HG03378 (cell line): ENCODE data around the gene VPS51.
"Not testable (repeated sequence)": the region's sequence is repeated elsewhere in the genome, so short reads cannot be mapped to it uniquely, and the experiment has no call there.

Experiments
- ATAC-seq: cut with Tn5 transposase; IDR thresholded peaks from one replicate; pipeline ENCODE4 v1.9.1; 2021; ENCODE audit warnings: mild to moderate bottlenecking, moderate library complexity; ENCODE audit not compliant: unreplicated experiment

Gene VPS51

DNA sequence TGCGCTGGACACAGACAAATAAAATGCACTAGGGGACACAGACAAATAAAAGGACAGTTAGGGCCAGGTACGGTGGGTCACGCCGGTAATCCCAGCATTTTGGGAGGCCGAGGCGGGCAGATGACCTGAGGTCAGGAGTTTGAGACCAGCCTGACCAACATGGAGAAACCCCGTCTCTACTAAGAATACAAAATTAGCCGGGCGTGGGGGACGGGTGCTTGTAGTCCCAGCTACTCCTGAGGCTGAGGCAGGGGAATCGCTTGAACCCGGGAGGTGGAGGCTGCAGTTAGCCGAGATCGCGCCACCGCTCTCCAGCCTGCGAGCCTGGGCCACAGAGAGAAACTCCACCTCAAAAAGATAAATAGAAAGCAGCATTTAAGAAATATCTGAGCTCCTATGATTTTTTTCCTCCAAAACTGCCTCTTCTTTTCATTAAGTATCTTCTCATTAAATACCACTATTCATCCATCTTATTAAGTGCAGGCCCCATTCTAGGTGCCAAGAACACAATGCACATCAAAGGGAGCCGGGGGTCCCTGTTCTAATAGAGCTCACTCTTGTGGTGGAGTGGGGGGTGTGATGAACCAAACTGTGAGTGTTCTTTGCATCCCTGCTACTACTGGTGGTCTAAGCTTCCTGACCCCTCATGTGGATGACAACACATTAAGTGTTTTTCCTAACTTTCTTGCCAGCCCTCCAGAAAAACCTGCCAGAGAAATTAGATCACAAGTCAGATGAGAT is 22.3 kb downstream of the VPS51 start:
- ATAC-seq, result no peak

DNA sequence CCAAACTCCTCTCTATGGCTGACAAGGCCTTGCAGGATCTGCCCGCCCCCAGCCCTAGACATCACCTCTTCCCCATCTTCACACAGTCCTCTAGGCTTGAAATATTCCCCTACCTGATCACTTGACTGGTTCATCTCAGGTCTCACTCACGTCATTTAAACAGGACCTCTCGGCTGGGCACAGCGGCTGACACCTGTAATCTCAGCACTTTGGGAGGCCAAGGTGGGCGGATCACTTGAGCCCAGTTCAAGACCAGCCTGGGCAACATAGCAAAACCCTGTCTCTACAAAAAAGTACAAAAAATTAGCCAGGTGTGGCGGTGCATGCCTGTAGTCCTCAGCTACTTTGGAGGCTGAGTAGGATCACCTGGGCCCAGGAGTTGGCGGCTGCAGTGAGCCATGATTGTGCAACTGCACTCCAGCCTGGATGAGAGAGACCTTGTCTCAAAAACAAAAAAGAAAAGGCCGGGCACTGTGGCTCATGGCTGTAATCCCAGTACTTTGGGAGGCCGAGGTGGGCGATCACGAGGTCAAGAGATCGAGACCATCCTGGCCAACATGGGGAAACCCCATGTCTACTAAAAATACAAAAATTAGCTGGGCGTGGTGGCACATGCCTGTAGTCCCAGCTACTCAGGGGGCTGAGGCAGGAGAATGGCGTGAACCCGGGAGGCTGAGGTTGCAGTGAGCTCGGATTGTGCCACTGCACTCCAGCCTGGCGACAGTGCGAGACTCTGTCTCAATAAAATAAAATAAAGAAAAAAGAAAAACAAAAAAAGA is 23.1 kb downstream of the VPS51 start:
- ATAC-seq, result not testable (repeated sequence)

DNA sequence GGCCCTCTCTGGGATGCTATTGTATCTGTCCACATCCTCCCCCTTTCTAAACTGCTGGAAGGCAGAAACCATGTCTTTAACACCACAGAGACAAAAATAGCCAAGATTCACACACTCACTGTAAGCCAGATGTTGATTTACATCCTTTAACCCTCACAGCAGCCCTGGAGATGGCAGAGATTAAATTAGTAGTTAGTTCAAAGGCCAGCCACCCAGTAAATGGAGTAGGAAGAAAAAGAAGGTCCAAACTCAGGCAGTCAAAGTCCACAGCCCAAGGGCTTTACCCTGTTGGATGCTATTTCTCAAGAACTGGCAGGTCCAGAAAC is 23.6 kb downstream of the VPS51 start:
- ATAC-seq, result no peak

- ATAC-seq, result no peak
Observed at GRCh38 chr11:65120831-65121230, 24.8 kb downstream of the VPS51 start.

DNA sequence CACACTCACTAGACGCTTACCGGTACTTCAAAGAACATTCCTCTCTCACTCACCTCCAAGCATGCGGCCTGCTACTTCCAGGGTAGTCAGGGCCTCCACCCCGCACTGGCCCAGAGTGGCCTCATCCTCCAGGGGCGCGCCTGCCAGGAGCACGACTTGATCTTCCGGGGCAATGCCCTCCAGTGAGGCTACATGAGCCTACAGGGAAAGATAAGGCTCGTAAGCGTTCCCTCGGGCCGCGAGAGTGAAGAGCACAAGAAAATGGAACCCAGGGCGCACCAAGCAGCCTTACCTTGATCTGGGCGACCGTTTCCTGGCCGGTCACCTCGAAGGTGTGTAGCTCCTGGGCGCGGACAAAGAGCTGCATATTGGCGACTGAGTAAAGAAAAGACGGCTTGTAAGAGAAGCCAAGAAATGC is 25.4 kb downstream of the VPS51 start:
- ATAC-seq, result no peak

- peak; percentile 58 for ATAC-seq
Observed at GRCh38 chr11:65121865-65122696, 26.1 kb downstream of the VPS51 start, which contains the start of the genes FAU and MRPL49. Gene FAU, minus strand, starts transcription at chr11:65122134. Its CDS starts 321 bp downstream, at chr11:65121813. Gene MRPL49, plus strand, starts transcription at chr11:65122321. Its CDS starts 26 bp downstream, at chr11:65122347.

DNA sequence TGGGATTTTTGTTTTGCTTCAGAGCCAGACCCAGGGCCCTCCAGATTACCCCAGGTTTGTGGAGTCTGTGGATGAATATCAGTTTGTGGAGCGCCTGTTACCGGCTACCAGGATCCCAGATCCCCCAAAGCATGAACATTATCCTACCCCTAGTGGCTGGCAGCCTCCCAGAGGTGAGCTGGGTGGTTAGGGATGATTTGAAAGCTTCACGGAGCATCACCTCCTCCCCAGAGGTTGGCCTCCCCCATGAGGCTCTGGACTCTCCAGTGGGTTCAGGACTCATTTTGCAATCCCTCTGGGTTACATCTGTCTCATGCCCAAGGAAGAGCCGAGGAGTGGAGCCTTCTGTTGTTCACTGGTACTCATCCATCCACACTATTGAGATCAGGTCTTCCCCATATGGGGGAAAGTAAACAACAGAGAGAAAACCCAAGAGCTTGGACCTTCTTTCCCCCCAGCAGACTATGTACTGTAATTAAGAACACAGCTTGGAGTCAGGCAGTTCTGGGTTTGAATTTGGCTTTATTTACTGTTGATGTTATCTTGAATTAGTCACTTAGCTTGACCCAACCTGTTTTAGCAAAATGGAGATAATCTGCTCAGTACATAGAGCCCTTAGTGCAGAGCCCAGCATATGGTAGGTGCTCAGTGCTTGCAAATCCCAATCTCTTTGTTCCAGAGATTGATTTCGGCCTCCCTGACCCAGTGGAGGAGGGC is 28.6 kb downstream of the VPS51 start:
- no peak for ATAC-seq

DNA sequence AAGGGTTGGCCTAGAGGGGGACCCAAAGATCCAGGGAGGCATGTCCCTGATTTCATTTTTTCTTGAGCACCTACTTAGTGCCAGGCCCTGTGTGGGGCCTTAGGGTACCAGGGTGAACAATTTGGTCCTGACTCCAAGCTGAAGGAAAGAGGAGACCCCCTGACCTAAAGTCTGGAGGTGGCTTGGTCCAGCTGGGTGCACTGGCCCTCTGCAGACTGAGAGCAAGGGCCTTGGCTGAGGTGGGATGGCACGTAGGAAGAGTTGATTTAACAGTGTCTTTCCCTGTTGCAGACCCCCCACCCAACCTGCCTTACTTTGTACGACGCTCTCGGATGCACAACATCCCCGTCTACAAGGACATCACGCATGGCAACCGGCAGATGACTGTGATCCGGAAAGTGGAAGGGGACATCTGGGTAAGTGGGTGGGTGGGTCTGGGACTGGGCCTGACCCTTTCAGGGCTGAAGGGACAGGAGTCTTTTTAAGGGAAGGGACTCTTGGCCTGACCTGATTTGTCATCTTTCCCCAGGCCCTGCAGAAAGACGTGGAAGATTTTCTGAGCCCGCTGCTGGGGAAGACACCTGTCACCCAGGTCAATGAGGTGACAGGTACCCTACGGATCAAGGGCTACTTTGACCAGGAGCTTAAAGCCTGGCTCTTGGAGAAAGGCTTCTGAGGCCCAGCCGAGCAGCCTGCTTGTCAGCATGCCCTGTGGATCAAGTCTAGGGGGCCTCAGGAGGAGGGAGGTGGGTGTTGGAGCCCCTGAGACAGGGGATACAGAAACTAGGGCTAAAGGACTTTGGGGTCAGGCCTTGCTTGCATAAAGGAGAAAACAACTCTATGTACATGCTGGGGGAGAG is 29.4 kb downstream of the VPS51 start:
- ATAC-seq, result no peak

GRCh38 chr11:65126624-65127274 is 30.7 kb downstream of the VPS51 start:
- no peak for ATAC-seq

DNA sequence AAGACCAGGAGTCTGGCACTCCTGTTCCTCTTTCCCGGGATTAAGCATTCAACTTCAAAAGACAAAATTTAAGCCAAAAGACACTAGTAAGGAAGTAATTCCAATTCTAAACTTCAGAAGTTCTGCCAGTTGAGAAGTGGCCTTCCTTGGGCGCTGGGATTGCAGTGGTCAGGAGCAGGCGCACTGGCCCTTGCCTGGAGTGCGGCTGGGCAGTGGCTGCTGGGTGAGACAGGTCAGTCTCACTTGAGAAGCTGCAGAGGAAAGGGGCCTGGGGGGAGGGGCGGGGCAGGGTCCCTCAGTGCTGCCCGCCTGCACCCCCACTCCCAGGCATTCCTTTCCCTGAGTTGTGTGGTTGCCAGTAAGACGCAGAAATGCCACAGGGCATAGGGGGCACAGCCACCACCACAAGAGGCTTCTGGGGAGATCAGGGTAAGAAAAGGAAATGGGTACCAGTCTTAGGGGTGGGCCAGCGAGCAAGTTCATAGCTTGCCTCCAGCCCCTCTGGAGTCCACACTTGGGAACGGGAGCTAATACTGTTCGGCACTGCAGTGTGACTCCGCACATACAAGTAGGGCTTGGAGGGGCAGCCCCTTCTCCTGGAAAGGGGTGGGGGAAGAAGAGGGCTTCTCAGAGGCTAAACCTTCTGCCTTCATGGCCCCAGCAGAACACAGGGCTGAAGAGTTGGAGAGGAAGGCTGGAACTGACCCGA is 31.6 kb downstream of the VPS51 start:
- ATAC-seq, result no peak

DNA sequence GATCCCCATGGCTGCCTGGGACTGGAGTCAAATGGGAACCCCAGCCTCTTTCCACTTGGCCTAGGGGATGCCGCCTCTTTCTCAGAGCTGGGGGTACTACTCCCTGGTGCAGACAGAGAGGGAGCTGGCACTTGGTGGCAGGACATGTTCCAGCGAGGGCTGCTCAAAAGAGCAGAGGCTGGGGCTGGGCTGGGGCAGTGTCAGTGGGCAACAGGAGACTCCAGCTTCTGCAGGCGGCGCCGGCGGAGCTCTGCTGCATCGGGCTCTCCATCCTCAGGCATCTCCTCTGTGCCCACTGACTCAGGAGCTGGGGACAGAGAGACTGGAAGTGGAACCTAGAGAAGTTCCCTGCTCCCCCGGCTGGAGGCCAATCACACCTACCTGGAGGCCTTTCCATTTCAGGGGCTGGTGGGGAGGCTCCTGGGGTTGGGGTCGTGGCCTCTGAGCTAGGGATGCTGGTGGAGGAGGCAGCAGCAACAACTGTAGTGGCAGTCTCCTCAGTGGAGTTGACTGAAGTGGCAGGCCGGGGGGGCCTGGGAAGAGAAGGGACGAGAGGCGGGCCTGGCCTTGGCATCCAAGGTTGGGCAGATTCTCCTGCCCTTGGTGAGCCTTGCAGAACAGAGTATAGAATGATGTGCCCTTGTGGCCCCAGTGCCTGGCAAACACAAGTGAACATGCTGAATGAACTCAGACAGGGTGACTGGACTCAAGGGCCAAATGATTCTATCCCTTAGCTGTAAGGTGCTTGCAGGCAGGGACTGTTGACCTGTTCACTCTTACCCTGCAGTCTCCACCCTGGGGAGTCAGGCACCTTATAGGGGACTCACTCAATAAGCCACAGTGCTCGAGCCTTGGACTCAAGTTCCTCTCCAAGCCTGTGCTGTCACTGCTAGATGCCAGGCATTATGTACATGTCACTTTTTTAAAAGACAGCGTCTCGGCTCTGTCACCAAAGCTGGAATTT is 32.5 kb downstream of the VPS51 start:
- no peak for ATAC-seq

DNA sequence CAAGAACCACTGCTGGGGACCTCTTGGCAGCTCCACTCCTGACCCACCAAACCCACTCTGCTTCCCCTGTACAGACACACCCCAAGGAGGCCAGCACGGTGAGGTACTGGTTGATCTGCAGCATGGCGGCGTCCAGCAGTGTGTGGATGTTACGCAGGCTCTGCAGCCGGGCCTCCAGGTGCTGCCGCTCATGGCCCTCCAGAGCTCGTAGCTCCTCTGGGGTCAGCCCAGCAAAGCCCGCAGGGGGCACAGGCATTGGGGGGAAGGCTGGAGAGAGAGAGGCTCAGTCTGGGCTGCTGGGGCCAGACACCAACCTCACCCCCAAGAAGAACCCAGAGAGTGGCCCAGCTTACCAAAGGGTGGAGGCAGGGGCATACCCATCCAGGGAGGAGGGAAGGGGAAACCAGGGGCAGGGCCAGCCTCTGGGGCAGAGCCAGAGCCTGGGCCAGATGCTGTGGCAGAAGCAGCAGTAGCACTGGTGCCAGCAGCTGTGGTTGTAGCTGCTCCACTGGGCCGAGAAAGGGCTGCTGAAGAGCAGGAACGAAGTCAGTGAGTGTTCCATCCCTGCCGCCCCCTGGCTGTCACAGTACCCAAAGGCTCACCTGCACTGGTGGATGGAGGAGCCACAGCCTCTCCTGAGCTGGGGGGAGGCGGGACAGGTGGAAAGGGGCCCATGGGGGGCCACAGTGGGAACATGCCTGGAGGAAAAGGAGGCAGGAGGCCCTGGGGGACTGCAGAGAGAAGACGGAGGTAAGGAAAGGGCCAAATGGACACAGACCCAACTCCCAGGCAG is 33.8 kb downstream of the VPS51 start:
- no peak for ATAC-seq

DNA sequence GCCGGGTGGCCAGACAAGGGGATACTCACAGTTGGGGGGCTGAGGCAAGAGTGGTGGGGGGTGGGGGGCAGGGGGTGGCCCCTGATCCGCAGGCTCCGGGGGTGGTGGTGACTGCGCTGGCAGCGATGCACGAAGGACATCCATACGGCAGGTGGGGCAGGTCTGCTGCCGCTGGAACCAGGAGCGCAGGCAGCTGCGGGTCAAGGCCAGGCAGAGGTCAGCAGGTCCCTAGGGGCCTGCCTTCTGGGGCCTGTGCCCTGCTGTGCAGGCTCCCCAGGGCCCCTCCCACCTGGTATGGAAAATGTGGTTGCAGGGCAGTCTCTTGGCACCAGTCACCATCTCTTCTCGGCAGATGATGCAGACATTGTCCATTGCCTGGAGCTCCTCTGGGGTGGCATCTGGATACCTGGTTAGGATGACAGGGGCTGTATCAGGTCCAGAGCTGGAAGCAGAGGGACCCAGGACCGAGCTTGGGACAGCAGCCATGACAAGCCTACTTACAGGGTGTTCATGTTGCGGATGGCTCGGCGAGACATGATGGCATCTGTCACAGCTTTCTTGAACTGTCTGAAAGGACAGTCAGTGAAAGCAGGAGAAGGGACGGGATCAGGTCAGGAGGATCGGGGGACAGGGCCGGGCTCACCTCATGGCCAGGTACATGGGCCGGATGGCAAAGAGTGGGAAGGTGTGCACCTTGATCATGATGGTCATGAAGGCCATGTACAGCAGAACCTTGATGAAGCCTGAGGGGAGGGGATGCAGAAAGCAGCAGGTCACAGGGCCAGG is 34.8 kb downstream of the VPS51 start:
- ATAC-seq, result no peak

- ATAC-seq, result no peak
Observed at GRCh38 chr11:65131417-65131776, 35.4 kb downstream of the VPS51 start.

- ATAC-seq, result no peak
Observed at GRCh38 chr11:65131895-65132237, 35.9 kb downstream of the VPS51 start.
